H9 (cell line): Measurements from ENCODE around the gene CEP131. TPM values are rescaled to one million over a fixed set of nuclear protein-coding genes. Genes with fewer than 3 reads are reported as not detected.

Experiments used
- DNase-seq: peaks from one replicate; pipeline ENCODE4 v3.0.0-alpha.2; 2017
- H2AFZ ChIP-seq: one replicate; pipeline ENCODE4 v1.6.1; 2013; ENCODE audit warnings: mild to moderate bottlenecking, low read length, control low read depth, moderate library complexity
- H2AK5ac ChIP-seq: 2 replicates; pipeline ENCODE4 v1.6.1; 2013; ENCODE audit warnings: low read length, control low read depth, mixed read lengths; ENCODE audit not compliant: insufficient read length
- H2BK120ac ChIP-seq: one replicate; pipeline ENCODE4 v1.6.1; 2013; ENCODE audit warnings: low read depth, mild to moderate bottlenecking, low read length, control low read depth, inconsistent platforms; ENCODE audit not compliant: poor library complexity, severe bottlenecking
- H2BK12ac ChIP-seq: 2 replicates; pipeline ENCODE4 v1.6.1; 2013; ENCODE audit warnings: low read length, control low read depth, mixed read lengths, low read depth; ENCODE audit not compliant: insufficient read length
- H2BK15ac ChIP-seq: 2 replicates; pipeline ENCODE4 v1.6.1; 2013; ENCODE audit warnings: low read depth, low read length, control low read depth
- H2BK20ac ChIP-seq: one replicate; pipeline ENCODE4 v1.6.1; 2013; ENCODE audit warnings: low read depth, mild to moderate bottlenecking, low read length, control low read depth, inconsistent platforms; ENCODE audit not compliant: poor library complexity, severe bottlenecking
- H2BK5ac ChIP-seq: 2 replicates; pipeline ENCODE4 v1.6.1; 2013; ENCODE audit warnings: low read length, control low read depth, mixed read lengths; ENCODE audit not compliant: insufficient read length
- H3K14ac ChIP-seq: 2 replicates; pipeline ENCODE4 v1.6.1; 2013; ENCODE audit warnings: low read length, control low read depth; ENCODE audit not compliant: insufficient read depth
- H3K18ac ChIP-seq: 2 replicates; pipeline ENCODE4 v1.6.1; 2013; ENCODE audit warnings: low read depth, mild to moderate bottlenecking, mixed read lengths, low read length, control low read depth; ENCODE audit not compliant: insufficient read length
- H3K23ac ChIP-seq: 2 replicates; pipeline ENCODE4 v1.6.1; 2013; ENCODE audit warnings: low read length, control low read depth, mixed read lengths, low read depth; ENCODE audit not compliant: insufficient read length
- H3K23me2 ChIP-seq: 2 replicates; pipeline ENCODE4 v1.6.1; 2013; ENCODE audit warnings: low read depth, mild to moderate bottlenecking, mixed read lengths, low read length, control low read depth; ENCODE audit not compliant: insufficient read length, poor library complexity, severe bottlenecking
- H3K27ac ChIP-seq: 2 replicates; pipeline ENCODE4 v1.5.1; 2013; ENCODE audit warnings: low read length, control low read depth, mixed read lengths, low read depth; ENCODE audit not compliant: insufficient read length
- H3K27me3 ChIP-seq: 2 replicates; pipeline ENCODE4 v1.6.1; 2013; ENCODE audit warnings: low read length, control low read depth, inconsistent platforms; ENCODE audit not compliant: insufficient read depth
- H3K4ac ChIP-seq: 2 replicates; pipeline ENCODE4 v1.6.1; 2013; ENCODE audit warnings: low read depth, mild to moderate bottlenecking, control low read depth, inconsistent platforms, low read length, moderate library complexity
- H3K4me1 ChIP-seq: 2 replicates; pipeline ENCODE4 v1.6.1; 2013; ENCODE audit warnings: low read length, control low read depth, inconsistent platforms; ENCODE audit not compliant: insufficient read depth
- H3K4me2 ChIP-seq: 2 replicates; pipeline ENCODE4 v1.6.1; 2013; ENCODE audit warnings: low read length, control low read depth, mixed read lengths; ENCODE audit not compliant: insufficient read length, insufficient read depth
- H3K56ac ChIP-seq: 2 replicates; pipeline ENCODE4 v1.6.1; 2013; ENCODE audit warnings: low read depth, mild to moderate bottlenecking, mixed read lengths, low read length, control low read depth; ENCODE audit not compliant: insufficient read length
- H3K79me1 ChIP-seq: 2 replicates; pipeline ENCODE4 v1.6.1; 2013; ENCODE audit warnings: low read depth, mild to moderate bottlenecking, moderate library complexity, low read length, control low read depth, inconsistent platforms; ENCODE audit not compliant: insufficient read depth, poor library complexity, severe bottlenecking
- H3K79me2 ChIP-seq: 2 replicates; pipeline ENCODE4 v1.6.1; 2013; ENCODE audit warnings: low read length, control low read depth, inconsistent platforms; ENCODE audit not compliant: insufficient read depth
- H3K9ac ChIP-seq: 2 replicates; pipeline ENCODE4 v1.6.1; 2013; ENCODE audit warnings: low read length, control low read depth, mixed read lengths; ENCODE audit not compliant: insufficient read length; ENCODE audit errors: extremely low read depth
- H3K9me3 ChIP-seq: one replicate; pipeline ENCODE4 v1.6.1; 2013; ENCODE audit warnings: low read depth, low read length, inconsistent platforms; ENCODE audit not compliant: control insufficient read depth
- H3T11ph ChIP-seq: one replicate; pipeline ENCODE4 v1.6.1; 2013; ENCODE audit warnings: mild to moderate bottlenecking, low read length, control low read depth, inconsistent platforms
- H4K20me1 ChIP-seq: one replicate; pipeline ENCODE4 v1.6.1; 2013; ENCODE audit not compliant: control insufficient read depth, insufficient read length, insufficient read depth
- H4K5ac ChIP-seq: 2 replicates; pipeline ENCODE4 v1.6.1; 2013; ENCODE audit warnings: low read depth, mild to moderate bottlenecking, mixed read lengths, low read length, control low read depth; ENCODE audit not compliant: insufficient read length
- H4K8ac ChIP-seq: replicated peaks from 2 replicates; pipeline ENCODE4 v1.6.1; 2013; ENCODE audit warnings: low read length, control low read depth, mixed read lengths, low read depth; ENCODE audit not compliant: insufficient read length
- H4K91ac ChIP-seq: 2 replicates; pipeline ENCODE4 v1.6.1; 2013; ENCODE audit warnings: low read depth, mild to moderate bottlenecking, moderate library complexity, mixed read lengths, low read length, control low read depth; ENCODE audit not compliant: insufficient read length
- H3K27ac Mint-ChIP-seq, 3 experiments: 2 replicates in 2 of 3; 3 replicates in 1 of 3; pipeline ENCODE4 v1.8.0; 2020 to 2021; ENCODE audit warnings: mixed read lengths in 3 of 3, mild to moderate bottlenecking in 1 of 3, moderate library complexity in 1 of 3
- H3K27me3 Mint-ChIP-seq: 2 replicates; pipeline ENCODE4 v1.8.0; 2021; ENCODE audit warnings: low read depth, mild to moderate bottlenecking, moderate library complexity, mixed read lengths
- H3K36me3 Mint-ChIP-seq, 3 experiments: 2 replicates in 2 of 3; 3 replicates in 1 of 3; pipeline ENCODE4 v1.8.0; 2020 to 2021; ENCODE audit warnings: low read depth in 3 of 3, mixed read lengths in 3 of 3; ENCODE audit not compliant: insufficient read depth in 1 of 3
- H3K4me1 Mint-ChIP-seq, 2 experiments: 2 replicates each; pipeline ENCODE4 v1.8.0; 2020; ENCODE audit warnings: mixed read lengths in 2 of 2
- H3K4me3 Mint-ChIP-seq, 2 experiments: 2 replicates in 1 of 2; 3 replicates in 1 of 2; pipeline ENCODE4 v1.8.0; 2020 to 2021; ENCODE audit warnings: mild to moderate bottlenecking in 2 of 2, mixed read lengths in 2 of 2, moderate library complexity in 1 of 2
- H3K9me3 Mint-ChIP-seq, 2 experiments: 2 replicates in 1 of 2; 3 replicates in 1 of 2; pipeline ENCODE4 v1.8.0; 2020; ENCODE audit warnings: mild to moderate bottlenecking in 2 of 2, mixed read lengths in 2 of 2, moderate library complexity in 1 of 2
- WGBS: extraction: QIAGEN DNeasy Blood & Tissue Kit; methylation state at CpG from one replicate; pipeline ENCODE4 v1.1.7; 2013; ENCODE audit warnings: missing lambda C conversion rate, low lambda C conversion rate, mixed read lengths; ENCODE audit not compliant: insufficient read length; ENCODE audit errors: extremely low coverage; 5-methylcytosine and 5-hydroxymethylcytosine counted together
- total RNA-seq: library from RNA; stranded (reverse); gene quantifications from 2 replicates; pipeline ENCODE4 v1.2.1, GENCODE V29; 2021
- TF ChIP-seq, protein P1 (sequence below): fragments of 200-600 bp; sonication (generic); conservative IDR thresholded peaks from 3 replicates; pipeline ENCODE4 v1.8.0; 2021; ENCODE audit warnings: antibody characterized with exemption, mild to moderate bottlenecking

The CEP131 gene
- total RNA-seq, 1 experiment from 2014 or later: 16.3 TPM

DNA sequence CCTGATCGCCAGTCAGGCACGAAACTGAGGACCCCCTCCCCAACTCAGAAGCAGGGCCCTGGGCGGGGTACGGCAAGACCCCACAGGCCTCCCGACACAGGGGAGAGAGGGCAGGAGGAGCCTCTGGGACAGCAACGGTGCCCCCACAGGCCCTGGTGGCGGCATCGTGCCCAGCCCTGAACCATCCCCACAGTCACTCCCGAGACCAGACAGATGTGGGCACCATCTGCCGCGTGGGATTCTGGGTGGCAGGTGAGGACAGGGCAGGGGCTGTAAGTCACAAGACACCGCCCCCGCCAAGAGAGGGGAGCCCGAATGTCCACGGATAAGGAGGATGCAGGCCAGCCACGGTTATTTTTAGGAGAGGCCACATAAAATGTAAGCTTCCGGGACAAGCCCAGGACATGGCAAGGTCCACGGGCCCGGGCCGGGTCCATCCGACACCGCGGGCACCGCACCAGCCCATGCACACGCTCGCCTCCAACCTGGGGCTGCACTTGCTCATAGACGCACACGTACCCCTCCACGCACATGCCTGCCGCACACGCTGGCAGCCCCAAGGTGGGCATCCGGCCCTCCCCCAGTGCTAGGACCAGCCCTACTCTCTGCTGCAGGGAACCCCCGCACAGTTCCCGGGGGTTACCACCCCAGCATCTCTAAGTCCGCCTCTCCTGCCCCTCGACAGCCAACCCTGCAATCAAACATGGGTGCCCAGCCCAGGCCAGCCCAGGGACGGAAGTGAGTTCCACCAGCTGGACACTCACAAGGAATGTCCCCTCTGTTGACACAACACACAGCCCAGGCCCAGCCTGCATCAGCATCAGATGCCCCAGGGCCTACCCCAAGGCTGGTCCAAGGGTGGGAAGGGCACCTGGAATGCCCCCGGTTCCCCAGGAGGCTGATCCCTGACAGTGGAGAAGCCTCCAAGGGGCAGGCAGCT is 65.6 kb downstream of the CEP131 start:
- no peak overlapping the region for H3T11ph ChIP-seq
- H4K20me1 ChIP-seq: no peaks in the 10 kb centered on the region
- no peak overlapping the region for H2AK5ac ChIP-seq
- no peak overlapping the region for H4K8ac ChIP-seq
- no peaks in the 10 kb centered on the region for H3K27me3 ChIP-seq
- Mint-ChIP-seq H3K4me3 (no peak overlapping the region), H3K4me1 (no peaks in the 10 kb centered on the region), H3K27me3 (0 out of 2 replicates have a peak, but pooled peaks cover 2% of the 10 kb centered on the region), H3K9me3 (no peaks in the 10 kb centered on the region), H3K36me3 (no peaks in the 10 kb centered on the region), H3K27ac (no peak overlapping the region)
- no peak overlapping the region for H2BK120ac ChIP-seq
- no peak overlapping the region for H3K4ac ChIP-seq
- no peak overlapping the region for H2BK5ac ChIP-seq
- H4K5ac ChIP-seq: no peak overlapping the region
- H2BK20ac ChIP-seq: no peak overlapping the region
- H3K9ac ChIP-seq: no peak overlapping the region
- H3K79me1 ChIP-seq: no peaks in the 10 kb centered on the region
- no peak overlapping the region for H2BK15ac ChIP-seq
- H3K18ac ChIP-seq: no peak overlapping the region
- WGBS: no CpG with 5 or more reads among the region's 38 CpGs
- H3K9me3 ChIP-seq: no peaks in the 10 kb centered on the region
- no peak overlapping the region for H3K23ac ChIP-seq
- no peak overlapping the region for H2BK12ac ChIP-seq
- no peak overlapping the region for H3K27ac ChIP-seq
- no peak overlapping the region for H3K56ac ChIP-seq
- TF ChIP-seq, protein P1, sequence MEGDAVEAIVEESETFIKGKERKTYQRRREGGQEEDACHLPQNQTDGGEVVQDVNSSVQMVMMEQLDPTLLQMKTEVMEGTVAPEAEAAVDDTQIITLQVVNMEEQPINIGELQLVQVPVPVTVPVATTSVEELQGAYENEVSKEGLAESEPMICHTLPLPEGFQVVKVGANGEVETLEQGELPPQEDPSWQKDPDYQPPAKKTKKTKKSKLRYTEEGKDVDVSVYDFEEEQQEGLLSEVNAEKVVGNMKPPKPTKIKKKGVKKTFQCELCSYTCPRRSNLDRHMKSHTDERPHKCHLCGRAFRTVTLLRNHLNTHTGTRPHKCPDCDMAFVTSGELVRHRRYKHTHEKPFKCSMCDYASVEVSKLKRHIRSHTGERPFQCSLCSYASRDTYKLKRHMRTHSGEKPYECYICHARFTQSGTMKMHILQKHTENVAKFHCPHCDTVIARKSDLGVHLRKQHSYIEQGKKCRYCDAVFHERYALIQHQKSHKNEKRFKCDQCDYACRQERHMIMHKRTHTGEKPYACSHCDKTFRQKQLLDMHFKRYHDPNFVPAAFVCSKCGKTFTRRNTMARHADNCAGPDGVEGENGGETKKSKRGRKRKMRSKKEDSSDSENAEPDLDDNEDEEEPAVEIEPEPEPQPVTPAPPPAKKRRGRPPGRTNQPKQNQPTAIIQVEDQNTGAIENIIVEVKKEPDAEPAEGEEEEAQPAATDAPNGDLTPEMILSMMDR: no peak
- H3K23me2 ChIP-seq: no peaks in the 10 kb centered on the region
- no peaks in the 10 kb centered on the region for H3K79me2 ChIP-seq
- H2AFZ ChIP-seq: no peak overlapping the region
- no peak overlapping the region for H4K91ac ChIP-seq
- no peak overlapping the region for H3K4me2 ChIP-seq
- DNase-seq: no peak
- no peak overlapping the region; the same call in 1 of the 2 replicates for H3K14ac ChIP-seq
- H3K4me1 ChIP-seq: no peaks in the 10 kb centered on the region
